GM18870 (cell line): ENCODE data around the gene DFFB.

Source experiments
- ATAC-seq: cut with Tn5 transposase; IDR thresholded peaks from one replicate; pipeline ENCODE4 v1.9.1; 2021; ENCODE audit warnings: moderate library complexity; ENCODE audit not compliant: unreplicated experiment

Gene DFFB

DNA sequence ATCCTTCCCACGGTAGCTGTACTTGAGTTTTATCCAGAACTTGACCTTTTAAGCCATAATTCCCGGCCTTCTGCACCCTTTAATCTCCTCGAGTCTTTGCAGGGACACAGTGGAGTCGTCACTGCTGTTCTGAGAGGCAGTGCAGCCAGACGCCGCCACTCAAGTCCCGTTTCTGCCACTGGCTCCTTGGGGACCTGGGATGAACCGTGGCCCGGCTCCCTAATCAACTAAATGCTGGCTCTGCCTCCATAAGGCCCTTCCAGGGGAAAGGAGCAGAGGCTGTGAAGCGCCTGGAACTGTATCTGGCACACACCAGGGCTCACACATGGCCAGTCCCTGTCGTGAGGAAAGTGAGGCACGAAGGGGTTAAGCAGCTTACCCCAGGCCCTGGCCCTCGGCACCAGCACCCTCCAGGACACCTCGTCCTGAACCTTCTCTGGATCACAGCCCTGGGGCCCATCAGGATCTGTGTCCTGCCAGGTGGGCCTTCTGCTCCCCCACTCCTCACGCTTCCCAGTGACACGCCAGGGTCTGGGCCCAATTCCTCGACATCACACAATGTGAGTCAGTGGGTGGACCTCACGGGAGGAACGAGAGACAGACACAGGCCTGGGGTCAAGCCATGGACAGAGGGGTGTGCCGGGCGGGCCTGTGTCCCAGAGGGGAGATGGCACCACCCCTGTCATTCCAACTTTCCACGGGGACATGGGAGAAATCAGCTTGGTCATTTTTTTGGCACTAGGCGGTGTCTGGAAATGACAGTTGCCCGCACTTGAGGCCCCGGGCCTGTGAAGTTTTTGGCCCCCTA is 66.3 kb downstream of the DFFB start:
- no peak for ATAC-seq

DNA sequence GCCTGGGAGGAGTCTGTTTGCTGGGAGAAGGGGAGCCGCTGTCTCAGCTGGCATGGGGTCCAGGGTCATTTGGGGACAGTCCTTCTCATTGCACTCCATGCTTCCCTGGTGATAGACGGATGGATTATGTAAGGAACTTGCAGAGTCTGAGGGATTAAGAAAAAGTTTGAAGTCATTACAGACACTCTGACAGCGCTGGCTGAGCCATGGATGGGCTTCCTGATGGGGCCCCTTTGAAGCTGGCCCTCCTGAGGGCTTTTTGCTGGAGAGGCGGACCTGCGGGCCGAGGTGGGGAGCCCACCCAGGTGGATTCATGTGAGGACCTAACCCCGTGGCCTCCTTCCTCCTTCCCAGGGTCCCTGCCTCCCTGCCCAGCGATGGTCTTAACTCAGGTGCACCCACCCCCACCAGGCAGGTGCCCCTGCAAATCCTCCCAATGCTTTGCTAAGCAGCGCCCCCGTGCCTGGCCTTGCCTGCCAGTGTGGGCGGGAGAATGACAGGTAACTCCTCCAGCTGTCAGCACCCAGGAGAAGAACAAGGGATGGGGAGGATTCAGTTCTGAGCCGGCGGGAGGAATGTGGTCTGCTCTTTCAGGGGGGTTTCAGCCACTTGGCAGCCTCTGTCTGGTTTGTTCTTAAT is 67.0 kb downstream of the DFFB start:
- no peak for ATAC-seq

DNA sequence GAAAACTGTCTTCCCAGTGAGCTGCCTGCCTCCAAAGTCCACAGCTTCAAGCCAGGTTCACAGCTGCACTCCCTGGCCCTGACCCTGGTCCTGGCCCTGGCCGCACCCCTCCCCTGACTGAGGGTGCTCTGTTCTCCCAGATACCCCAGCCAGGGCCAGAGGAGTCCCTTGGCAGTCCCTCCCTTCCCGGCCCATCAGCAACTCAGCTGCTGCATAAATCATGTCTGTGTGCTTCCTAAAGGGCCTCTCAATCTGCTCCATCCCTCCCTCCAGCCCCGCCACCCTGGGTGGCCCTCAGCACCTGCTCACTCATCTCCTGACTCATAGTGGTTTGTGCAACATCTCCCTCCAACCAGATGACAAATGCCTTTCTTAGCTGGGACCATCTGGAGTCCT is 67.5 kb downstream of the DFFB start:
- no peak for ATAC-seq

DNA sequence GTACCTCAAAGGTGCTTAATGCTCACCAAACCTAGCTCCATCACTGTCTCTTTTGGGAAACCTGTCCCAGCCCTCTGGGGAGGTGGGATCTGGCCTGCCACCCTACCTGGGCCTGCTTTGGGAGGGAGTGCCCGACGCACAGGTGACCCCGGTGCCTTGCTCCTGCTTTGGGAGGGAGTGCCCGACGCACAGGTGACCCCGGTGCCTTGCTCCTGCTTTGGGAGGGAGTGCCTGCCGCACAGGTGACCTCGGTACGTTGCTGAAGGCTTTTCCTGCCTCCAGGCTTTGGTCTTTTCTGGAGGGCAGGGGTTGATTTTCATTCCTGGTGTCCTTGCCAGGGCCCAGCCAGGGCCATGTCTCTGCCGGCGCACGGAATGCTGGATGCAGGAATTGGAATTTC is 68.0 kb downstream of the DFFB start:
- ATAC-seq: no peak

DNA sequence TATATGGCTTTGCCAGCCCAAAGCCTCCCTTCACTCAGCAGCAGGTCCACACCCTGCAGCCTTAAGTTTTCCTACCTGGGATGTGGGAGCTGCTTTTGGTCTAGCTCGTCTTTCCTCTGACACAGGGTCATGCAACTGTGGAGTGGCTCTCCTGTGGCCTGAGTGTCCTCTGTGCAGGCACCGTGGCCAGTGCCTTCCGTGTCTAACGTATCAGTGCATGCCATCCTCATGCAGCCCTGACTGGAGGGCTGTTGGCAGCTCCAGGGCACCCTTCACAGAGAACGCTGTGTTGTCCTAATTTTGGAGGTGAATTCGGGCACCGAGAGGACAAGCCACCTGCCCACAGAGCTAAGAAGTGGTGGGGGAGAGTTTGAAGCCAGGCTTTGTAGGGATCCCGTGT is 68.5 kb downstream of the DFFB start:
- no peak for ATAC-seq

DNA sequence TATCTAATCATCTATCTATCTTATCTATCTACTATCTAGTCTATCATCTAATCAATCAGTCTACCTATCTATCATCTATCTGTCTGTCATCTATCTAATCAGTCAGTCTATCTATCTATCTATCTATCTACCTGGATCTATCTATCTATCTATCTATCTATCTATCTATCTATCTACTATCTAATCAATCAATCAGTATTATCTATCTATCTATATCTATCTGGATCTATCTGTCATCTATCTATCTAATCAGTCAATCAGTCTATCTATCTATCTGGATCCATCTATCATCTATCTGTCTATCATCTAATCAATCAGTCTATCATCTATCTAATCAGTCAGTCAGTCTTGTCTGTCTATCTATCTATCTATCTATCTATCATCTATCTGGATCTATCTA is 69.7 kb downstream of the DFFB start:
- ATAC-seq: no peak

DNA sequence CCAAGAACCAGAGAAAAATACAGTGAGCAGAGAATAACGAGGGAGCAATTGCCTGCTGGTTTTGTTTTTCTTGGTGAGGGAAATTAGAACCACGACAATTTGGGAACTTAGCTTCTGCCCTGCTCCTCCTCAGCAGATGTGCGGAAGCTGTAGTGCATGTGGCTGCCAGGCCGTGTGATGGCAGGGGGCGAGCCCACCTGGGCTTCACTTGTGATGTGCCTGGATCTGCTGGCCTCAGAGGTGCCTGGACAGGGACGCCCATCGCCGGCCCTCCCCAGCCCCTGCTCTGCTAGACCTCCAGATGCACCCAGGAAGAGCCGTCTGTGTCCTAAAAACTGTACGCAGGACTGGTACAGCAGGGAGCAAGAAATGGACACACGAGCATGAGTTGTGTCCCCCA is 71.3 kb downstream of the DFFB start:
- no peak for ATAC-seq

DNA sequence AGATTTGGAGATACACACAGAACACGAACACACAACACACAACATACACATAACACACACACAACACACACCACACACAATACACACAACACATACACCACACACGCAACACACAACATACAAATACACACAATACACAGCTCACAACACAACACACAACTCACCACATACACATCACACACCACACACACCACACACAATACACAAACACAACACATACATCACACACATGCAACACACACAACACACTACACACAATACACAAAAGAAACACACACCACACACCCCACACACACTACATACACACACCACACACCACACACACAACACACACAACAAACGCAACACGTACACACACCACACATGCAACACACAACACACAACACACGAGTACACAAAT is 71.8 kb downstream of the DFFB start:
- ATAC-seq: no peak

DNA sequence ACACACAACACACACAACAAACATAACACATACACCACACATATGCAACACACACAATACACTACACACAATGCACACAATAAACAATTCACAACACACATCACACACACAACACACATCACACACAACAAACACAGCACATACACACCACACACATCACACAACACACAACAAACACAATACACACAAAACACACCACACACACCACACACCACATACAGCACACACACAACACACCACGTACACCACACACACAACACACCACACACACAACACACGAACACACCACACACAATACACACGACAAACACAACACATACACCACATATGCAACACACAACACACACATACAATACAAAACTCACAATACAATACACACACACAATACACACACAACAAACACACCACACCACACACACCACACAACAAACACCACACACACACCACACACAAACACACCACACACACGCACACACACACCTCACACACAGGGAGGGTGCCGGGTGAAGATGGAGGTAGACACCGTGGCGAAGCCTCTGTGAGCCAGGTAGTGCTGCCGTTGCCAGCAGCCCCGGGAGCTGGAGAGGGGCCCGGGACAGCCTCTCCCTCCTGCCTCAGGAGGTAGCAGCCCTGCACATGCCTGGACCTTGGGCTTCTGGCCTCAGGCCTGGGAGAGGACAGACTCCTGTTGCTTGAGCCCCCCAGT is 73.2 kb downstream of the DFFB start:
- ATAC-seq: no peak

DNA sequence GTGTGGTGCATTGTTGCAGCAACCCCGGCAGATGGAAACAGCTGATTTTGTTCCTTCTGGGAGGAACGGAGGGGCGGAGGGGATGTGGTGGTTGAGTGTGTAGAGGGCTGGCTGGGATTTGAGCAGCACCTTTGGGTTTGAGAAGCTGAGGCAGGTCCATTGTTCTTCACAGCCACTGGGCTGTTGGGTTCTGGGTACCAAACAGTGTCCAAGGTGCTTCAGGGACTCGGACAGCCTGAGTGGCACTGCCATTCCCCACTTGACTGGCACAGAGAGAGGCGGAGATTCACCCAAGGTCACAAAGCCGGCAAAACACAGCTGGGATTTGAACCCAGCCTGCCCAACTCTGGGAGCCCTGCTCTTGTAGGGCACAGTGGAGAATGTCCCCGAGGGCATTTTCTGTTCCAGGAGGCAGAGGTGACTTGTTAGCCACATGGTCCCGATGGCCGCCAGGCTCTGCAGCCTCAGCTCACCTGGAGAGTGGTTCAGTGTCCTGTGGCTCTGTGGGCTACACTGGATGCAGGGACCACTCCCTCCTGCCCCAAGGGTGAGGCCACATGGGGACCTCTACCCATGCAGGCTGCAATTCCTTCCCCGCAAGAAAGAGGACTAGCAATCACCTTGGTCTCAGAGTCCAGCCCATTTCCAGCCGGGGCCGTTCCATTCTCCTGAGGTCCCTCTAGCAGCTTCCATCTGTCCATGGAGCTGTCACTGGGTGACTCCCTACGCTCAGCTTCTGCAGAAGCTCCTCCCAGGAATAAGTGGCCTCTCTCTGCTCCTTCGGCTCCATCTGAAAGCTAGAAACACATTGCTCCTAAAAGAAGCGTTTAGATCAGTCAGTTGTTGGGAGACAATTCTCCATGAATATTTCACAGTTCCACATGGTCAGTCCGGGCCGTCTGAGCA is 74.0 kb downstream of the DFFB start:
- no peak for ATAC-seq

DNA sequence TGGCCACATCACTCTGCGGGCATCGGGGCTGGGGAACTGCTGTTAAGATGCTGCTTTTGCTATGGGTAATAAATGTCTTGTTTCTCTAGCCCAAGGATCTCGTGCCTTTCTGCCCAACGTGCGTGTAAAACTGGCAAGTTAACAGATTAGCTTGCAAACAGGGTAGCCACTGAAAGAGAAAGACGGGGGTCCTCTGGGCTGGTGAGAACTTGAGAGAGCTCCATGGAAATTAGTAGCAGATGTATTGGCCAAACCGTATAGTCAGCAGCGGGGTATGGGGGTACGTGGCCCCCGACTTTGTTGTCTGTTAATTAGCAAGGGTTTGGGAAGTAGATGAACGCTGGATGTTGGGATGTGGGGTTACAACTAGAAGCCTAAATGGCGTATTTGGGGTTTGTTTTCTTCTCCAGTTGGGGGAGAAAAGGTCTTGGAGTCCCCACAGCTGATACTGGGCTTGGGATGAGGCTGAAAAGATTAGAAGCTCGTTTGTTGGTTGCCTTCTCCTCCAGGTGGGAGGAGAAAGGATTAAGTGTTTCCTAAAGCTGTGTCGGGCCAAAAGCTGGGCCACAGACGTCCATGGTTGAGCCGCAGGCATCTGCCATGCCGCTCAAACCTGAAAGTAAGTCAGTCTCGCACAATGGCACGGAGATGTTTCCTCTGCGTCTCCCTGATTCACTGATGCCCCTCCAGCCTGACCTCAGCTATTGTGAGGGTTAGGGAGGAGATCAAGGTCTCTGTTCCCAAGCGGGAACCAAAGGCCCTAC is 75.1 kb downstream of the DFFB start:
- ATAC-seq: no peak
